ENCODE measurements around the gene CLEC20A. TPM values are rescaled to one million over a fixed set of nuclear protein-coding genes. Genes with fewer than 3 reads are reported as not detected.

Gene CLEC20A
- total RNA-seq, 3 donors from 2014 or later = not detected

GRCh38 chr1:178485541-178485981 lies 11.2 kb downstream of the CLEC20A start:
- H3K36me3 Mint-ChIP-seq (ENCODE audit: insufficient read depth) = no peaks in the 10 kb centered on the region
- ATAC-seq (no peak), DNase-seq (no peak)
- H3K4me1 Mint-ChIP-seq (ENCODE audit: low read depth) = no peaks in the 10 kb centered on the region
- no peaks in the 10 kb centered on the region for H3K9me3 Mint-ChIP-seq
- H3K27me3 Mint-ChIP-seq (ENCODE audit: low read depth) = peaks cover 9% of the 10 kb centered on the region
- no peak overlapping the region for H3K4me3 Mint-ChIP-seq

GRCh38 chr1:178484698-178485225 lies 12.0 kb downstream of the CLEC20A start:
- H3K27me3 Mint-ChIP-seq (ENCODE audit: low read depth) = peaks cover 11% of the 10 kb centered on the region
- no peak overlapping the region for H3K4me3 Mint-ChIP-seq
- no peaks in the 10 kb centered on the region for H3K36me3 Mint-ChIP-seq (ENCODE audit: insufficient read depth)
- no peaks in the 10 kb centered on the region for H3K4me1 Mint-ChIP-seq (ENCODE audit: low read depth)
- H3K9me3 Mint-ChIP-seq = no peaks in the 10 kb centered on the region
- DNase-seq = no peak
- no peak for ATAC-seq

- H3K27me3 Mint-ChIP-seq (ENCODE audit: low read depth) = peaks cover 11% of the 10 kb centered on the region
- ATAC-seq (no peak), DNase-seq (no peak)
- no peaks in the 10 kb centered on the region for H3K36me3 Mint-ChIP-seq (ENCODE audit: insufficient read depth)
- no peak overlapping the region for H3K4me3 Mint-ChIP-seq
- H3K4me1 Mint-ChIP-seq (ENCODE audit: low read depth) = no peaks in the 10 kb centered on the region
- H3K9me3 Mint-ChIP-seq = no peaks in the 10 kb centered on the region
Observed at GRCh38 chr1:178483251-178483957, 13.4 kb downstream of the CLEC20A start.

- H3K36me3 Mint-ChIP-seq (ENCODE audit: insufficient read depth) = no peaks in the 10 kb centered on the region
- ATAC-seq (no peak), DNase-seq (no peak)
- H3K4me1 Mint-ChIP-seq (ENCODE audit: low read depth) = no peaks in the 10 kb centered on the region
- no peaks in the 10 kb centered on the region for H3K9me3 Mint-ChIP-seq
- peaks cover 16% of the 10 kb centered on the region for H3K27me3 Mint-ChIP-seq (ENCODE audit: low read depth)
- H3K4me3 Mint-ChIP-seq = no peak overlapping the region
Observed at GRCh38 chr1:178477841-178478240, 18.9 kb downstream of the CLEC20A start.

GRCh38 chr1:178477373-178477772 lies 19.4 kb downstream of the CLEC20A start:
- no peaks in the 10 kb centered on the region for H3K36me3 Mint-ChIP-seq (ENCODE audit: insufficient read depth)
- no peak overlapping the region for H3K4me3 Mint-ChIP-seq
- H3K27me3 Mint-ChIP-seq (ENCODE audit: low read depth) = peaks cover 20% of the 10 kb centered on the region
- no peak for ATAC-seq
- no peak for DNase-seq
- H3K4me1 Mint-ChIP-seq (ENCODE audit: low read depth) = no peaks in the 10 kb centered on the region
- no peaks in the 10 kb centered on the region for H3K9me3 Mint-ChIP-seq

GRCh38 chr1:178472531-178472930 lies 24.2 kb downstream of the CLEC20A start:
- ATAC-seq (no peak), DNase-seq (no peak)
- Mint-ChIP-seq H3K9me3 (no peaks in the 10 kb centered on the region), H3K27me3 (ENCODE audit: low read depth) (peaks cover 25% of the 10 kb centered on the region), H3K4me1 (ENCODE audit: low read depth) (no peaks in the 10 kb centered on the region), H3K4me3 (no peak overlapping the region), H3K36me3 (ENCODE audit: insufficient read depth) (no peaks in the 10 kb centered on the region)

- no peak for ATAC-seq
- Mint-ChIP-seq H3K36me3 (ENCODE audit: insufficient read depth) (no peaks in the 10 kb centered on the region), H3K9me3 (no peaks in the 10 kb centered on the region), H3K4me1 (ENCODE audit: low read depth) (no peaks in the 10 kb centered on the region), H3K27me3 (ENCODE audit: low read depth) (peaks cover 21% of the 10 kb centered on the region), H3K4me3 (no peak overlapping the region)
- no peak for DNase-seq
Observed at GRCh38 chr1:178470411-178470960, 26.3 kb downstream of the CLEC20A start.

GRCh38 chr1:178467837-178468236 lies 28.9 kb downstream of the CLEC20A start:
- H3K27me3 Mint-ChIP-seq (ENCODE audit: low read depth) = peaks cover 16% of the 10 kb centered on the region
- H3K4me1 Mint-ChIP-seq (ENCODE audit: low read depth) = no peaks in the 10 kb centered on the region
- no peak for DNase-seq
- no peaks in the 10 kb centered on the region for H3K36me3 Mint-ChIP-seq (ENCODE audit: insufficient read depth)
- no peaks in the 10 kb centered on the region for H3K9me3 Mint-ChIP-seq
- ATAC-seq = no peak
- H3K4me3 Mint-ChIP-seq = no peak overlapping the region

GRCh38 chr1:178465011-178465410 lies 31.8 kb downstream of the CLEC20A start:
- no peaks in the 10 kb centered on the region for H3K9me3 Mint-ChIP-seq
- no peaks in the 10 kb centered on the region for H3K4me1 Mint-ChIP-seq (ENCODE audit: low read depth)
- H3K4me3 Mint-ChIP-seq = no peak overlapping the region
- no peak for DNase-seq
- H3K36me3 Mint-ChIP-seq (ENCODE audit: insufficient read depth) = no peaks in the 10 kb centered on the region
- ATAC-seq = no peak
- H3K27me3 Mint-ChIP-seq (ENCODE audit: low read depth) = peaks cover 4% of the 10 kb centered on the region

GRCh38 chr1:178464566-178464965 lies 32.2 kb downstream of the CLEC20A start:
- Mint-ChIP-seq H3K4me3 (no peak overlapping the region), H3K9me3 (no peaks in the 10 kb centered on the region), H3K4me1 (ENCODE audit: low read depth) (no peaks in the 10 kb centered on the region), H3K36me3 (ENCODE audit: insufficient read depth) (no peaks in the 10 kb centered on the region), H3K27me3 (ENCODE audit: low read depth) (peaks cover 4% of the 10 kb centered on the region)
- no peak for DNase-seq
- ATAC-seq = no peak

GRCh38 chr1:178464141-178464540 lies 32.6 kb downstream of the CLEC20A start:
- no peak for ATAC-seq
- Mint-ChIP-seq H3K4me1 (ENCODE audit: low read depth) (no peaks in the 10 kb centered on the region), H3K27me3 (ENCODE audit: low read depth) (peaks cover 4% of the 10 kb centered on the region), H3K4me3 (no peak overlapping the region), H3K36me3 (ENCODE audit: insufficient read depth) (no peaks in the 10 kb centered on the region), H3K9me3 (no peaks in the 10 kb centered on the region)
- DNase-seq = no peak

GRCh38 chr1:178461701-178462100 lies 35.1 kb downstream of the CLEC20A start:
- no peaks in the 10 kb centered on the region for H3K4me1 Mint-ChIP-seq (ENCODE audit: low read depth)
- no peaks in the 10 kb centered on the region for H3K9me3 Mint-ChIP-seq
- H3K36me3 Mint-ChIP-seq (ENCODE audit: insufficient read depth) = no peaks in the 10 kb centered on the region
- H3K4me3 Mint-ChIP-seq = no peak overlapping the region
- H3K27me3 Mint-ChIP-seq (ENCODE audit: low read depth) = peaks cover 4% of the 10 kb centered on the region
- DNase-seq = no peak
- no peak for ATAC-seq

- ATAC-seq = no peak
- H3K4me1 Mint-ChIP-seq (ENCODE audit: low read depth) = no peaks in the 10 kb centered on the region
- H3K9me3 Mint-ChIP-seq = no peaks in the 10 kb centered on the region
- DNase-seq = no peak
- H3K36me3 Mint-ChIP-seq (ENCODE audit: insufficient read depth) = no peaks in the 10 kb centered on the region
- H3K4me3 Mint-ChIP-seq = no peak overlapping the region
- H3K27me3 Mint-ChIP-seq (ENCODE audit: low read depth) = peaks cover 4% of the 10 kb centered on the region
Observed at GRCh38 chr1:178461104-178461503, 35.7 kb downstream of the CLEC20A start.

GRCh38 chr1:178458203-178458602 lies 38.6 kb downstream of the CLEC20A start:
- no peak overlapping the region for H3K4me3 Mint-ChIP-seq
- H3K4me1 Mint-ChIP-seq (ENCODE audit: low read depth) = no peaks in the 10 kb centered on the region
- no peaks in the 10 kb centered on the region for H3K27me3 Mint-ChIP-seq (ENCODE audit: low read depth)
- DNase-seq (no peak), ATAC-seq (no peak)
- H3K36me3 Mint-ChIP-seq (ENCODE audit: insufficient read depth) = no peaks in the 10 kb centered on the region
- H3K9me3 Mint-ChIP-seq = no peaks in the 10 kb centered on the region

- no peaks in the 10 kb centered on the region for H3K9me3 Mint-ChIP-seq
- no peaks in the 10 kb centered on the region for H3K36me3 Mint-ChIP-seq (ENCODE audit: insufficient read depth)
- H3K4me1 Mint-ChIP-seq (ENCODE audit: low read depth) = no peaks in the 10 kb centered on the region
- H3K27me3 Mint-ChIP-seq (ENCODE audit: low read depth) = no peaks in the 10 kb centered on the region
- no peak overlapping the region for H3K4me3 Mint-ChIP-seq
- no peak for DNase-seq
- no peak for ATAC-seq
Observed at GRCh38 chr1:178457651-178458050, 39.1 kb downstream of the CLEC20A start.
